Erythroblast (primary cell): ENCODE measurements around the gene UBASH3A.

Experiments
- GATA1 ChIP-seq: IDR thresholded peaks from 2 replicates; pipeline ENCODE4 v1.6.1; 2011; ENCODE audit warnings: low read depth, mild to moderate bottlenecking, control low read depth, low read length, moderate library complexity
- POLR2A ChIP-seq: IDR thresholded peaks from 2 replicates; pipeline ENCODE4 v1.6.1; 2011; ENCODE audit warnings: mild to moderate bottlenecking, low read length

DNA sequence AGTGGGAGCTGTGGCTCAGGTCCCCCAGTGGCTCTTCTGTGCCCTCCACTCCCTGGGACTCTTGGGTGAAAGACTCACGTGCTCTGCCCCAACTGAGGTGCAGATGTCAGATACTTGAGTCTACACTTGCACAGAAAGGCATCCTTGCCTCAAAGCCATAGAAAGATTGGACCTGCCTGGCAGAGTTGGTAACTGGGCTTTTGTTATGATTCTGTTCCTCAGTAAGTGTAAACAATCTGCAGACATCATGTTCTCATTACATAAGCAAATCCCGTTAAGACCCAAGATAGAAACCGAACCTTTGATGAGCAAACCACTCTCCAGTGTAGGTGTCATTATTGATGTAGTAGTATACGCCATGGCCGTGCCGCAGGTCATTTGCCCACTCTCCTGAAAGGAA, 82.4 kb downstream of the UBASH3A start:
- no peak for TF ChIP-seq POLR2A
- no peak for TF ChIP-seq GATA1
